Activated CD4-positive, alpha-beta T cell treated with anti-CD3 and anti-CD28 coated beads, Interleukin-2, Interleukin-4, amounts not matched to agents 100 ng/mL and 50 ng/mL, durations not matched to agents 16 hours and 8 hours (primary cell): Measurements from ENCODE around the gene VIP.
"Not testable (repeated sequence)": the region's sequence is repeated elsewhere in the genome, so short reads cannot be mapped to it uniquely, and the experiment has no call there.

Source experiments
- DNase-seq: peaks from one replicate; pipeline ENCODE4 v3.0.0-alpha.2; 2020; ENCODE audit warnings: low spot score

The VIP gene

GRCh38 chr6:152750694-152751093 is at the start of gene VIP:
VIP (plus strand) TSS chr6:152750797; CDS start chr6:152752178, 1,381 bp downstream.
- DNase-seq: no peak

- DNase-seq: no peak
Observed at GRCh38 chr6:152701081-152701862, 49.3 kb upstream of the VIP start.

GRCh38 chr6:152701863-152702401 is 48.7 kb upstream of the VIP start:
- no peak for DNase-seq

GRCh38 chr6:152703750-152704149 is 46.8 kb upstream of the VIP start:
- not testable (repeated sequence) for DNase-seq

- DNase-seq: no peak
Observed at GRCh38 chr6:152705327-152705726, 45.3 kb upstream of the VIP start.

GRCh38 chr6:152716322-152716721 is 34.3 kb upstream of the VIP start:
- DNase-seq: no peak

GRCh38 chr6:152720974-152721373 is 29.6 kb upstream of the VIP start:
- no peak for DNase-seq

GRCh38 chr6:152721956-152722355 is 28.6 kb upstream of the VIP start:
- no peak for DNase-seq

- DNase-seq: no peak
Observed at GRCh38 chr6:152723398-152723797, 27.2 kb upstream of the VIP start.

- DNase-seq: no peak
Observed at GRCh38 chr6:152726313-152726712, 24.3 kb upstream of the VIP start.

GRCh38 chr6:152727507-152727906 is 23.1 kb upstream of the VIP start:
- no peak for DNase-seq

- no peak for DNase-seq
Observed at GRCh38 chr6:152734630-152735029, 16.0 kb upstream of the VIP start.

GRCh38 chr6:152736687-152737273 is 13.8 kb upstream of the VIP start:
- DNase-seq: no peak

- DNase-seq: no peak
Observed at GRCh38 chr6:152745509-152746171, 5.0 kb upstream of the VIP start.

- no peak for DNase-seq
Observed at GRCh38 chr6:152746172-152746553, 4.4 kb upstream of the VIP start.

- no peak for DNase-seq
Observed at GRCh38 chr6:152748843-152749242, 1.8 kb upstream of the VIP start.

GRCh38 chr6:152749336-152749735 is 1.3 kb upstream of the VIP start:
- no peak for DNase-seq

GRCh38 chr6:152765331-152765730 is 14.7 kb downstream of the VIP start:
- DNase-seq: no peak

- no peak for DNase-seq
Observed at GRCh38 chr6:152769159-152769558, 18.6 kb downstream of the VIP start.

GRCh38 chr6:152769993-152770392 is 19.4 kb downstream of the VIP start:
- DNase-seq: no peak

GRCh38 chr6:152771061-152771687 is 20.6 kb downstream of the VIP start:
- no peak for DNase-seq

GRCh38 chr6:152775428-152775827 is 24.8 kb downstream of the VIP start:
- no peak for DNase-seq

- no peak for DNase-seq
Observed at GRCh38 chr6:152776833-152777232, 26.2 kb downstream of the VIP start.
